HEK293 (cell line): ENCODE data around the gene TRPM8.

ENCODE experiments used
- MEIS1 ChIP-seq: sonication (generic); formaldehyde crosslinking; IDR thresholded peaks from 2 replicates; pipeline ENCODE4 v1.8.1; 2022; ENCODE audit warnings: missing genetic modification reagents, mild to moderate bottlenecking, borderline replicate concordance
- YY1 ChIP-seq: fragments of 450-650 bp; formaldehyde crosslinking; IDR thresholded peaks from 2 replicates; pipeline ENCODE4 v1.5.1; 2018; ENCODE audit warnings: missing biosample characterization, missing genetic modification characterization
- ZNF629 ChIP-seq: fragments of 450-650 bp; formaldehyde crosslinking; IDR thresholded peaks from 2 replicates; pipeline ENCODE4 v1.5.1; 2017; ENCODE audit warnings: missing biosample characterization, missing genetic modification characterization
- ZNF654 ChIP-seq: fragments of 450-650 bp; formaldehyde crosslinking; IDR thresholded peaks from 2 replicates; pipeline ENCODE4 v1.5.1; 2016; ENCODE audit warnings: low read depth, missing biosample characterization, missing genetic modification characterization

DNA sequence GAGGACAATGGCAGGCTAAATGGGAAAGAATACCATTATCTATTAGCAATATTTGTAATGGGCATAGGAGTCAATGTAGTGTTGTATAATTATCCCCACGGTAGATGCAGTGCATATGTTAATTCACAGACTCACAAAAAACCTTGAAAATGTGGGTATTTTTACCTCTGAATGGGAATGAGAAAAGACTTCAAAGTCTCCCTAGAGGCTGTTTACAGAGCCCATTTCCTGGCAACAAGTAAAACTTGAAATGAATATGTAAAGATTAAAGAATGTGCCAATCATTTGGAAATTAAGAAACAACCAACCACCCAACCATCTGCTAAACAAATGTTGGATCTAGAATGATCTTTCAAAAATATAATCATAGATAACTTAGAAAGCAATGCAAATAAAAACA is 27.1 kb downstream of the TRPM8 start:
- TF ChIP-seq MEIS1 = no peak
- no peak for TF ChIP-seq YY1 (tag by site-specific recombination)
- no peak for TF ChIP-seq ZNF629
- TF ChIP-seq ZNF654 (tag by site-specific recombination) = no peak
